LoVo (cell line): ENCODE measurements around the gene TNS4.
A peak's percentile ranks its signal among the peaks of the same experiment; 100 is the strongest.
"Not testable (repeated sequence)": the region's sequence is repeated elsewhere in the genome, so short reads cannot be mapped to it uniquely, and the experiment has no call there.

ENCODE experiments used
- DNase-seq: peaks from one replicate; pipeline ENCODE4 v3.0.0-alpha.2; 2016; ENCODE audit warnings: low spot score

TNS4 gene

GRCh38 chr17:40501499-40501911 is at the start of gene TNS4:
Gene TNS4 (minus strand): TSS chr17:40501623. CDS start chr17:40496425, 5,198 bp downstream.
- peak; percentile 67 for DNase-seq

GRCh38 chr17:40550608-40551007 is 49.2 kb upstream of the TNS4 start:
- no peak for DNase-seq

GRCh38 chr17:40548982-40549685 is 47.7 kb upstream of the TNS4 start:
- DNase-seq: no peak

- DNase-seq: no peak
Observed at GRCh38 chr17:40548491-40548981, 47.1 kb upstream of the TNS4 start.

- DNase-seq: no peak
Observed at GRCh38 chr17:40547785-40548478, 46.5 kb upstream of the TNS4 start.

GRCh38 chr17:40547079-40547784 is 45.8 kb upstream of the TNS4 start:
- no peak for DNase-seq

GRCh38 chr17:40546497-40546896 is 45.1 kb upstream of the TNS4 start:
- DNase-seq: not testable (repeated sequence)

- DNase-seq: no peak
Observed at GRCh38 chr17:40545660-40546059, 44.2 kb upstream of the TNS4 start.

- no peak for DNase-seq
Observed at GRCh38 chr17:40542558-40543411, 41.4 kb upstream of the TNS4 start.

GRCh38 chr17:40541873-40542557 is 40.6 kb upstream of the TNS4 start:
- DNase-seq: no peak

GRCh38 chr17:40541060-40541872 is 39.8 kb upstream of the TNS4 start:
- DNase-seq: no peak

GRCh38 chr17:40540448-40540847 is 39.0 kb upstream of the TNS4 start:
- no peak for DNase-seq

- no peak for DNase-seq
Observed at GRCh38 chr17:40539711-40540411, 38.4 kb upstream of the TNS4 start.

- no peak for DNase-seq
Observed at GRCh38 chr17:40538936-40539705, 37.7 kb upstream of the TNS4 start.

- no peak for DNase-seq
Observed at GRCh38 chr17:40538019-40538935, 36.9 kb upstream of the TNS4 start.

GRCh38 chr17:40536295-40537171 is 35.1 kb upstream of the TNS4 start:
- no peak for DNase-seq

- no peak for DNase-seq
Observed at GRCh38 chr17:40535924-40536294, 34.5 kb upstream of the TNS4 start.
